Measurements from ENCODE around the gene TNFAIP3.

Gene TNFAIP3

GRCh38 chr6:137904822-137905617 lies 38.0 kb downstream of the TNFAIP3 start:
- DNase-seq, result no peak

- no peak for DNase-seq
Observed at GRCh38 chr6:137906020-137906472, 39.0 kb downstream of the TNFAIP3 start.

GRCh38 chr6:137907170-137907569 lies 40.1 kb downstream of the TNFAIP3 start:
- no peak for DNase-seq

- no peak for DNase-seq
Observed at GRCh38 chr6:137909533-137909932, 42.5 kb downstream of the TNFAIP3 start.

GRCh38 chr6:137910424-137910834 lies 43.4 kb downstream of the TNFAIP3 start:
- DNase-seq, result no peak

GRCh38 chr6:137910843-137911456 lies 43.9 kb downstream of the TNFAIP3 start:
- no peak for DNase-seq

GRCh38 chr6:137911675-137912191 lies 44.7 kb downstream of the TNFAIP3 start:
- DNase-seq, result no peak

GRCh38 chr6:137912813-137913212 lies 45.8 kb downstream of the TNFAIP3 start:
- DNase-seq, result no peak

GRCh38 chr6:137913434-137913833 lies 46.4 kb downstream of the TNFAIP3 start:
- DNase-seq, result no peak

- DNase-seq, result no peak
Observed at GRCh38 chr6:137913996-137914529, 47.0 kb downstream of the TNFAIP3 start.

GRCh38 chr6:137914530-137915193 lies 47.6 kb downstream of the TNFAIP3 start:
- DNase-seq, result no peak

- DNase-seq, result no peak
Observed at GRCh38 chr6:137915790-137916189, 48.7 kb downstream of the TNFAIP3 start.

GRCh38 chr6:137917551-137918325 lies 50.7 kb downstream of the TNFAIP3 start:
- no peak for DNase-seq

- no peak for DNase-seq
Observed at GRCh38 chr6:137919502-137919823, 52.4 kb downstream of the TNFAIP3 start.

- DNase-seq, result no peak
Observed at GRCh38 chr6:137919837-137920730, 53.0 kb downstream of the TNFAIP3 start.

- DNase-seq, result no peak
Observed at GRCh38 chr6:137921823-137922222, 54.8 kb downstream of the TNFAIP3 start.

GRCh38 chr6:137923866-137924653 lies 57.0 kb downstream of the TNFAIP3 start:
- no peak for DNase-seq

GRCh38 chr6:137925141-137925698 lies 58.2 kb downstream of the TNFAIP3 start:
- DNase-seq, result no peak

GRCh38 chr6:137926207-137926731 lies 59.2 kb downstream of the TNFAIP3 start:
- DNase-seq, result no peak

GRCh38 chr6:137926985-137927384 lies 59.9 kb downstream of the TNFAIP3 start:
- DNase-seq, result no peak
